ENCODE measurements around the gene AMBRA1.

The AMBRA1 gene

DNA sequence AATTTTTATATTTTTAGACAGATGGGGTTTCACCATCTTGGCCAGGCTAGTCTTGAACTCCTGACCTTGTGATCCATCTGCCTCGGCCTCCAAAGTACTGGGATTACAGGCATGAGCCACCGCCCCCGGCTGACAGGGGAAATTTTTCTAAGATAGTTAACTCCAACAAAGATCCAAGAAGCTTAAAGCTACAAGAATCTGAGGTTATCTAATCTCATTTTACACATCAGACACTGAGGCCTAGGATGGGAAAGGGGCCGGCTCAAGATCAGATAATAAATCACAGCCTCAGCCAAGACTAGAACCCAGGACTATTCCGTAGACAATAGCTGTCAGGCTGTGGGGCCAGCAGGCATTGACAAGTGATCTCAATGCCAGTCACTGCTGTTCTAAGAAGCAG, 94.0 kb downstream of the AMBRA1 start:
- DNase-seq, result no peak

DNA sequence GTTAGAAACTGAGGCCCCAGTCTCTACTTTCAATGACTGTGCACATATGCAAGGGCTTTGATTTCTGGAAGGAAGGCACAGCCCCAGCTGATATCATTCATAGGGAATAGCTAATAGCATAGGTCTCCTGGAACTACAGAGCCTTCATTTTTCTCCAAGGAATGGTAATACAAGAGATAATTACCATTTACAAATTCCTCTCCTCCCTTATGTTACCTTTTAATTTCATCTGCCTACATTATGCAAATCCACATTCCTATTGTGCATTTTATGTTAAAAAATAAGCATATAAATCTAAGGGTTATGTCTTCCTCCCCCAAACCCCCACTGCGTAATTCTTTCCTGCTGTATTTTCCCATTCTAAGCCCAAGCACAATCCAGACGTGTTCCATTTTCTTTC, 94.9 kb downstream of the AMBRA1 start:
- DNase-seq, result no peak

- DNase-seq, result no peak
Measured at GRCh38 chr11:46498179-46498578, 95.6 kb downstream of the AMBRA1 start.

- no peak for DNase-seq
Measured at GRCh38 chr11:46497498-46497897, 96.3 kb downstream of the AMBRA1 start.

GRCh38 chr11:46493791-46494190, 100.0 kb downstream of the AMBRA1 start:
- no peak for DNase-seq

GRCh38 chr11:46492532-46492931, 101.3 kb downstream of the AMBRA1 start:
- DNase-seq, result no peak

DNA sequence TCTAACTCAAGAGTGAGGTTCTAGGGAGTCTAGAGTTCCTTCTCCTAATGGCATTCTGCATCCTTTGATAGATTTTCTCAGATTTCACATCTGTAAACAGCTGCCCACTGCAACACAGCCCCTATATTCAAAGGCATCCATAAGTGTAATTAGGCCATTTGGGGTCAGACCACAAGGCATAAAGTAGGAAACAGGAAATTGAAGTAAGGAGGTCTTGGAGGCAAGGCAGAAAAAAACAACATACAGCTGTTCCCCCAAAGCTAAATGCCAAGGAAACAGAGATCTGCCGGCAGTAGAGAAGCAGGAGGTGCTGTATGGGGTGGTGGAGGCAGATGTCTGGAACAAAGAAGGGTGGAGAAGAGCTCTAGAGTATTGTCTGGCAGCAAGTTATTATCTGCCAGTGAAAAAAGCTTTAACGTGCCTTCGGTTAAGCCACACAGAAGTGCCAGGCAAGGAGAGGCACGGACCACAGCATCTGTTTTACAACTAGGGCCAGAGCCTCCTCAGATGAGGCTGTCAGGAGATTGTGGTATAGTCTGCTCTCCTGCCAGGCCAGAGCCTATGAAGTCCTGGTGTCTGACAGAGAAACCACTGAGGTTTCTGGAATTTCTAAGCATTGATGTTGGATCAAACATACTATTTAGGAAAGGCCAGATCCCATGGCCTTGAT, 102.0 kb downstream of the AMBRA1 start:
- DNase-seq, result no peak

- DNase-seq, result no peak
Measured at GRCh38 chr11:46490666-46491065, 103.2 kb downstream of the AMBRA1 start.

- DNase-seq, result peak; percentile 17 to 50
Measured at GRCh38 chr11:46489656-46490560, 103.9 kb downstream of the AMBRA1 start.

DNA sequence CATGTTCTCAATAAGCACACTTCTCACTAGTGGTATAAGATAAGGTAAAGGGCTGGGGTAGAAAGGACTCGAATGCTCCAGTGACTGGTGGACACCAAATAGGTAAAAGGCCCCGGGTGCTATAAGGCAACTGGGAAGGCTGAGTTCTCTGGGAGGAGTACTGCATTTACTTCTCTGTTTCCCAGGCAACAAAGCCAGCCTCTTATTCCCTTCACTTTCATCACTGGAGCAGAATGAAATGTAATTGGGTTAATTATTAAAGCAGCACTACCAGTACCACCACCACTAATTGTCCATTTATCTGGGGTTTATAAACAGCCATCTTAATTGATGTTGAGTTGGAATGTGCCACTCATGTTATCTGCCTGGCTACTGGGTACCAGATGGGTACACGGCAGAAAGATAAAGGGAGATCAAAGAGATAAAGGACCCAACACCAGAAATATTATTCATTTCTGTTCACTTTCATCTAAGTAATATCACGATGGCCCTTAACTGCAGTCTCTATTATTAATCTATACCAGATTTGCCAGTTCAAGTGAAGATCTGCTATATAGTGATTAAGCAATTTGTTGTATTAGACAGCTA, 107.9 kb downstream of the AMBRA1 start:
- DNase-seq, result no peak

DNA sequence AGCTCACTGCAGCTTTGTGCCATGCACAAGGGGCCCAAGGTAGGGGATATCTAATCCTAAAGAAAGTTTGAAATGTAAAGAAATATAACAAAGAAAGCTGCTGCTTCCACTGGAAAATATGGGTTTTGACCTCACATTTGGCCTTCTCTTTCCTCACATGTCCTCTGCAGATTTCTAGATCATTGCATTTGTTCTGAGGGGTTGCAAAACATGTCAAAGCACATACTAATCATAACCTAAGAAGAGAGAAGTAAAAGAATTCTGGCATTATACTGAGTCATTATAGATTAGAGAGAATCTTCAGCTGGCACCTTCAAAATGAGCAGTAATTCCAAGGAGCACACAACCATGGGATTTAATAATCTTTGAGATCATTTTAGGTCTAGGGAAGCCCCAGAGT, 109.7 kb downstream of the AMBRA1 start:
- no peak for DNase-seq

DNA sequence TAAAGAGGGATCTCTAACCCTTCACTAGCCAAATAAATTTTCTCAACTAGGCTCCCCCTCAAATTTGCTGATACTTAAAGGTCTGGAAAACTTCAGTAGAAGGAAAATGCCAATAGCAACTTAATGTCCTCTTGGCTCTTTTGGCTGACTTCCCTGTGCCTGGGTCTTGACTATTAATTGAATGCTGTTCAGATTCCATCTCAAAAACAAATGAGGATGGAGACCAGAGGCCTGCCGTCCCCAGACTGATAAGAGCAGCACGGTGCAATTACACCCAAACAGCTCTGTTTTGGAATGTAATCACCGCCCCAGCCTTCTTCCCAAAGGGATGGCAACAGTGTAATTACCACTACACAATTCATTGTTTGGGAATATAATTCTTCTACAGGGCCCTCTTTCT, 112.9 kb downstream of the AMBRA1 start:
- no peak for DNase-seq

DNA sequence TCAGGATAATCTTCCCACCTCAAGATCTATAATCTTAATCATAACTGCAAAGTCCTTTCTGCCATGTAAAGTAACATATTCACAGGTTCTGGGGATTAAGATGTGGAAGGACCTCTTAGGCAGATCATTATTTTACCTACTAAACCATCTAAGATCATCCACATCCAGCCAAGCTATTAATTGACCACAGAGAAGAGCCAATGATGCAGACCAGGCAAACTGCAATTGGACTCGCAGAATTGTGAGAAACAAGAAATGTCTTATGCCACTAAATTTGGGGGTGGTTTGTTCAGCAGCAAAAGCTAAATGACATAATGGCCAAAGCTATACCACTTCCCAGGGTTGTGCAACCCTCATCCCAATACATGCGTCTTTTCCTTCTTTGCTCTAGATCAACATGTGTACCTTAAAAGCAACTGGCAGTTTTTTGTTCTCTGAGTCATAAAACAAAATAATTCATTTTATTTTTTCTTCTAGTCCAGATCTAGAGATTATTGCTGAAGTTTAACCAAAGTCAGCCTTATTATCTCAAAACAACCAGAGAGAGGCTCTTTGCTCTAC, 113.6 kb downstream of the AMBRA1 start:
- no peak for DNase-seq

DNA sequence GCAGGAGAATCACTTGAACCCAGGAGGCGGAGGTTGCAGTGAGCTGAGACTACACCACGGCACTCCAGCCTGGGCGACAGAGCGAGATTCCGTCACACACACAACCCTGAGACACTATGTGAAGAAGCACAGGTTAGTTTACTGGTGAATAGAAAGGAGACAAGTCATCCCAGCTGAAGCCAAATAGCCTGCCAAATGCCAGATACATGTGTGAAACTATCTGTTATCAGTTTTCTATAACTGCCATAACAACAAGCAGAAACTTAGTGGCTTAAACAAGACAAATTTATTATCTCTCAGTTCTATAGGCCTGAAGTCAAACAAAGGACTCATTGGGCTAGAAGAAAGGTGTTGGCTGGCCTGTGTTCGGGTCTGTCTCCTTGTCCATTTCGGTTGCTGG, 114.2 kb downstream of the AMBRA1 start:
- DNase-seq, result no peak

GRCh38 chr11:46478196-46478595, 115.6 kb downstream of the AMBRA1 start:
- DNase-seq, result no peak

- DNase-seq, result no peak
Measured at GRCh38 chr11:46477136-46477535, 116.7 kb downstream of the AMBRA1 start.

GRCh38 chr11:46475926-46476545, 117.8 kb downstream of the AMBRA1 start:
- DNase-seq, result no peak

DNA sequence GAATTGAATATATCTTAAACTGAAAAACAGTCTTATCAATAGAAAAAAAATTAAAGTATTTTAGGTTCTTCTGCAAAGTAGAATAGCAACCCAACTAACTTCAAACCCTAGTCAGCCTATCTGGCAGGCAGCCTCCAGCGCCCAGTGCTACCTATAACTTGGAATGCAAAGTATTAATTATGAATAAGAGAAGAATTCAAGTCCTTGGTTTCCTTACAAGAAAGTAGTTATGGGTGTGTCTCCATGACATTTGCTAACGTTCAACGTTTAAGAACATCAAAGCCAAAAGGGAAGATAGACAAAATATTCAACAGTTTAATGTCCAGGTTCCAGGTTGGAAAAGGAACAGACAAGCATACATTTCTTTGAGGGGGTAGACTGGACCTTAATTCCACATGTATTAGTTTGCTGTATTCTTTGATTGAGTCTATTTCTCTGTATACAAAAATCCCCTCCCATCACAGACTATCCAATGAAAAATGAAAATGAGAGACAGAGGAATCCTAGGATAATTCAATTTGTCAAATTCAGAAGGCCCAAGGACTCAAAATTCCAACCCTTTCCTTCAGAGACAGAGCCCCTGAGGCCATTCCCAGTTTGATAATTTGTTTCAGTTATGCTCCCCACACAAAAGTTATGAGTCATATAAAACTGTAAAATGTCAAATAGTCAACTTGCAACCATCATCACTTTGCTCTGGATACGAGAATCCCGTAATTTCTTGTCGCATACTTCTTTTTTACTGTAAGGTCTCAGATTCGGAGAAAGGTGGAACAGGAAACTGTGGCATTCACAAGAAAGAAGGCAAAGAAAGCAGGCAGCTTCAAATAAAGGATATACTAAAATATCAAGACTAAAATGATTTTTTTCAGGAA, 118.5 kb downstream of the AMBRA1 start:
- DNase-seq, result no peak

GRCh38 chr11:46472662-46472994, 121.2 kb downstream of the AMBRA1 start:
- no peak for DNase-seq

- DNase-seq, result no peak
Measured at GRCh38 chr11:46471943-46472661, 121.7 kb downstream of the AMBRA1 start.

DNA sequence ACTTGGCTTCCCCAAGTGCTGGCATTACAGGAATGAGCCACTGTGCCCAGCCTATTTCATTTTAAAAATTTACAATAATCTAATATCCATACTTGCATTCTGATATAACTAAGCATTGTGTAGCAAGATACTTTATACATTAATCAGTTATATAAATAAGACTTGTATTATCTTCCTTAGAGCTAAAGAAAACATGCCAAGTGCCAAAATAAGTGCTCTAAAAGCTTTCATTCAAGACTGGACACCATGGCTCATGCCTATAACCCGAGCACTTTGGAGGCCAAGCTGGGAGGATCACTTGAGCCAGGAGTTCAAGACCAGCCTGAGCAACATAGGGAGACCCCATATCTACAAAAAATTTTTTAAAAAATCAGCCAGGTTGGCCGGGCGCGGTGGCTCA, 123.9 kb downstream of the AMBRA1 start:
- no peak for DNase-seq

- DNase-seq, result no peak
Measured at GRCh38 chr11:46465683-46466082, 128.1 kb downstream of the AMBRA1 start.

Data from NCI-H2081 (cell line).